H1 (cell line): ENCODE results near the gene LMNA. TPM values are rescaled to one million over a fixed set of nuclear protein-coding genes. Genes with fewer than 3 reads are reported as not detected.

Experiments
- CTCF ChIA-PET: fragments of 300-600 bp; sonication (Branson Sonifier 250); formaldehyde crosslinking; loops from one replicate; lab custom pipeline; 2021; ENCODE audit not compliant: partially characterized antibody; lab: Charles Lee
- POLR2A ChIA-PET: fragments of 300-600 bp; sonication (Branson Sonifier 250); formaldehyde crosslinking; loops from one replicate; lab custom pipeline; 2021; ENCODE audit warnings: inconsistent platforms; ENCODE audit not compliant: partially characterized antibody; lab: Charles Lee
- DNase-seq, 2 experiments: peaks; one replicate each; pipeline versions ENCODE4 v3.0.0 to v3.0.0-alpha.2; 2010 to 2022; ENCODE audit warnings: low spot score in 2 of 2, low read depth in 1 of 2, mixed read lengths in 1 of 2
- FAIRE-seq: peaks from 2 replicates; lab custom pipeline; 2011; peaks lifted over from hg19 to GRCh38; lab: Jason Lieb, UNC
- H2AFZ ChIP-seq: 2 replicates; pipeline ENCODE4 v1.8.1; 2012; ENCODE audit warnings: low read length, inconsistent platforms
- H2AK5ac ChIP-seq: 2 replicates; pipeline ENCODE4 v1.6.1; 2013; ENCODE audit warnings: low read depth, low read length
- H2BK120ac ChIP-seq: replicated peaks from 2 replicates; pipeline ENCODE3; 2013; ENCODE audit warnings: low read depth, low read length, inconsistent platforms
- H2BK12ac ChIP-seq: 2 replicates; pipeline ENCODE4 v1.6.1; 2013; ENCODE audit warnings: low read depth, low read length
- H2BK15ac ChIP-seq: 2 replicates; pipeline ENCODE4 v1.6.1; 2013; ENCODE audit warnings: low read length
- H2BK20ac ChIP-seq: 2 replicates; pipeline ENCODE4 v1.6.1; 2013; ENCODE audit warnings: low read length
- H2BK5ac ChIP-seq: 2 replicates; pipeline ENCODE4 v1.6.1; 2013; ENCODE audit warnings: low read depth, low read length
- H3K14ac ChIP-seq: 2 replicates; pipeline ENCODE4 v1.6.1; 2013; ENCODE audit warnings: inconsistent platforms; ENCODE audit not compliant: insufficient read length
- H3K18ac ChIP-seq: 2 replicates; pipeline ENCODE4 v1.6.1; 2013; ENCODE audit warnings: low read length; ENCODE audit errors: extremely low read depth
- H3K23ac ChIP-seq: 2 replicates; pipeline ENCODE4 v1.6.1; 2013; ENCODE audit warnings: inconsistent platforms; ENCODE audit not compliant: insufficient read length
- H3K23me2 ChIP-seq: 2 replicates; pipeline ENCODE4 v1.6.1; 2013; ENCODE audit warnings: low read depth, low read length
- H3K27ac ChIP-seq: 2 replicates; pipeline ENCODE4 v1.6.1; 2011; ENCODE audit warnings: low read depth, low read length, inconsistent platforms
- H3K27me3 ChIP-seq, 4 experiments: replicated peaks in 1 of 4; 1 replicate in 1 of 4; 2 replicates in 3 of 4; pipeline versions ENCODE4 v1.6.1 to v1.8.1; 2011 to 2013; ENCODE audit warnings: low read length in 3 of 4, mild to moderate bottlenecking in 3 of 4, inconsistent platforms in 2 of 4, mixed read lengths in 2 of 4, moderate library complexity in 1 of 4; ENCODE audit not compliant: control insufficient read depth in 3 of 4, insufficient read depth in 3 of 4; ENCODE audit errors: extremely low read depth in 1 of 4
- H3K36me3 ChIP-seq, 4 experiments: 2 replicates each; pipeline versions ENCODE4 v1.6.1 to v1.8.1; 2011 to 2013; ENCODE audit warnings: mild to moderate bottlenecking in 4 of 4, low read length in 3 of 4, moderate library complexity in 2 of 4, control low read depth in 1 of 4, inconsistent platforms in 1 of 4; ENCODE audit not compliant: insufficient read depth in 4 of 4, control insufficient read depth in 2 of 4
- H3K4ac ChIP-seq: replicated peaks from 2 replicates; pipeline ENCODE3; 2013; ENCODE audit warnings: low read length, low read depth, mixed read lengths, inconsistent platforms; ENCODE audit not compliant: insufficient read length
- H3K4me1 ChIP-seq, 4 experiments: replicated peaks in 1 of 4; 1 replicate in 1 of 4; 2 replicates in 3 of 4; pipeline versions ENCODE4 v1.6.1 to v1.8.1; 2011 to 2013; ENCODE audit warnings: low read length in 3 of 4, inconsistent platforms in 2 of 4, mixed read lengths in 1 of 4; ENCODE audit not compliant: insufficient read depth in 4 of 4, control insufficient read depth in 3 of 4
- H3K4me2 ChIP-seq, 2 experiments: 2 replicates each; pipeline versions ENCODE4 v1.6.1 to v1.8.1; 2011 to 2013; ENCODE audit warnings: low read depth in 2 of 2, low read length in 2 of 2, control low read depth in 1 of 2, inconsistent platforms in 1 of 2, mild to moderate bottlenecking in 1 of 2; ENCODE audit not compliant: insufficient read depth in 1 of 2
- H3K4me3 ChIP-seq, 4 experiments: fragments of 200-600, 300-600 bp in 1 of 4; sonication (generic), shearing (Covaris generic), sonication (Bioruptor Twin) in 1 of 4; 2 replicates each; pipeline versions ENCODE4 v1.5.1 to v1.8.1; 2011 to 2016; ENCODE audit warnings: low read length in 4 of 4, low read depth in 3 of 4, control low read depth in 2 of 4, inconsistent platforms in 2 of 4, mild to moderate bottlenecking in 2 of 4, mixed read lengths in 1 of 4, moderate library complexity in 1 of 4; ENCODE audit not compliant: insufficient read depth in 2 of 4; ENCODE audit errors: extremely low read depth in 1 of 4
- H3K56ac ChIP-seq: replicated peaks from 2 replicates; pipeline ENCODE3; 2013; ENCODE audit warnings: low read depth, mild to moderate bottlenecking, mixed read lengths, low read length, inconsistent platforms; ENCODE audit not compliant: insufficient read length
- H3K79me1 ChIP-seq: 2 replicates; pipeline ENCODE4 v1.6.1; 2013; ENCODE audit warnings: low read depth, low read length, control low read depth
- H3K79me2 ChIP-seq, 2 experiments: 2 replicates each; pipeline versions ENCODE4 v1.6.1 to v1.8.1; 2012 to 2013; ENCODE audit warnings: low read length in 2 of 2, mild to moderate bottlenecking in 2 of 2, inconsistent platforms in 1 of 2; ENCODE audit not compliant: insufficient read depth in 2 of 2, control insufficient read depth in 1 of 2
- H3K9ac ChIP-seq, 4 experiments: replicated peaks in 1 of 4; 1 replicate in 1 of 4; 2 replicates in 3 of 4; pipeline versions ENCODE4 v1.6.1 to v1.8.1; 2011 to 2013; ENCODE audit warnings: low read depth in 3 of 4, low read length in 3 of 4, control low read depth in 2 of 4, mild to moderate bottlenecking in 2 of 4, moderate library complexity in 2 of 4, inconsistent platforms in 1 of 4; ENCODE audit errors: extremely low read depth in 1 of 4
- H3K9me3 ChIP-seq, 2 experiments: 2 replicates each; pipeline versions ENCODE4 v1.6.1 to v1.8.1; 2012 to 2013; ENCODE audit warnings: mild to moderate bottlenecking in 2 of 2, moderate library complexity in 2 of 2, control low read depth in 1 of 2, inconsistent platforms in 1 of 2, low read depth in 1 of 2, low read length in 1 of 2, mixed read lengths in 1 of 2; ENCODE audit not compliant: insufficient read depth in 2 of 2
- H4K20me1 ChIP-seq, 2 experiments: replicated peaks in 1 of 2; 2 replicates each; pipeline versions ENCODE3 to v1.8.1; 2011 to 2013; ENCODE audit warnings: inconsistent platforms in 2 of 2, low read length in 2 of 2, mild to moderate bottlenecking in 1 of 2; ENCODE audit not compliant: insufficient read depth in 2 of 2, control insufficient read depth in 1 of 2
- H4K5ac ChIP-seq: 2 replicates; pipeline ENCODE4 v1.6.1; 2013; ENCODE audit warnings: low read length, low read depth, mixed read lengths, inconsistent platforms; ENCODE audit not compliant: insufficient read length
- H4K8ac ChIP-seq: 2 replicates; pipeline ENCODE4 v1.8.0; 2013; ENCODE audit warnings: mild to moderate bottlenecking, moderate library complexity, low read length, inconsistent platforms; ENCODE audit not compliant: insufficient read depth; ENCODE audit errors: extremely low read depth
- H4K91ac ChIP-seq: replicated peaks from 2 replicates; pipeline ENCODE3; 2013; ENCODE audit warnings: low read length, mixed read lengths, inconsistent platforms; ENCODE audit not compliant: insufficient read length
- CBX5 ChIP-seq: fragments of 300-800, 300-1000 bp; sonication (generic); IDR thresholded peaks from 2 replicates; pipeline ENCODE4 v1.7.1; 2016; ENCODE audit warnings: antibody characterized with exemption, low read length, low read depth
- MAFK ChIP-seq: IDR thresholded peaks from 2 replicates; pipeline ENCODE4 v1.6.1; 2012; ENCODE audit warnings: low read depth, mild to moderate bottlenecking, improper control_type of control experiment, low read length
- NRF1 ChIP-seq: IDR thresholded peaks from 2 replicates; pipeline ENCODE4 v1.6.1; 2011; ENCODE audit warnings: mild to moderate bottlenecking, low read depth, low read length, improper control_type of control experiment
- POLR2A ChIP-seq, 2 experiments: IDR thresholded peaks; 1 replicate in 1 of 2; 2 replicates in 1 of 2; pipeline ENCODE4 v1.6.1; 2011; ENCODE audit warnings: low read depth in 2 of 2, low read length in 2 of 2, mild to moderate bottlenecking in 2 of 2; ENCODE audit errors: control extremely low read depth in 1 of 2
- SIRT6 ChIP-seq: IDR thresholded peaks from one replicate; pipeline ENCODE4 v1.7.1; 2012; ENCODE audit warnings: low read length, inconsistent platforms
- WGBS, 2 experiments: shearing (Covaris generic) in 1 of 2; methylation state at CpG; one replicate each; pipeline versions ENCODE4 v1.1.6 to v1.1.7; 2013 to 2015; ENCODE audit warnings: low lambda C conversion rate in 2 of 2, mixed read lengths in 2 of 2, inconsistent platforms in 1 of 2, low coverage in 1 of 2, missing lambda C conversion rate in 1 of 2; ENCODE audit not compliant: insufficient replicate concordance in 2 of 2, insufficient coverage in 1 of 2, insufficient read length in 1 of 2; ENCODE audit errors: extremely low coverage in 1 of 2, missing lambda C conversion rate in 1 of 2; 5-methylcytosine and 5-hydroxymethylcytosine counted together
- polyA plus RNA-seq, 7 experiments: library from polyadenylated mRNA; depleted of rRNA in 3 of 7; stranded (reverse) in 5 of 7; unstranded in 2 of 7; fragments of >200 nt in 5 of 7; fragments of 200-250 nt in 2 of 7; gene quantifications; 1 replicate in 5 of 7; 2 replicates in 1 of 7; 4 replicates in 1 of 7; pipeline versions ENCODE4 v1.2.1 to v1.2.3, GENCODE V29; 2011 to 2013; ENCODE audit warnings: missing spikeins in 2 of 7, mixed read lengths in 2 of 7
- total RNA-seq: library from RNA; stranded (reverse); fragmentation: NEBNext Ultra II Directional; extraction: Animal tissue kit (Norgen Biotek cat#: 25700); gene quantifications from 2 replicates; pipeline ENCODE4 v1.2.1, GENCODE V29; 2021

The LMNA gene
- total and polyA plus RNA-seq, 2 of the 8 experiments (the other 6 are each of a cell fraction or from before 2014, with no cell fraction given) = 25.8 to 46.8 TPM

- Histone ChIP-seq H3K4me1 (peaks cover 3 to 14% (median 9%) of the 10 kb centered on the region in 4 experiments; a peak in 6 of 7 replicates), H2BK15ac (peak overlapping the region; percentile 72; the same call in 1 of the 2 replicates), H2AFZ (no peak overlapping the region), H3K4me2 (no peak overlapping the region), H3K9me3 (no peaks in the 10 kb centered on the region), H3K36me3 (peaks cover 0 to 9% (median 0%) of the 10 kb centered on the region in 4 experiments; a peak in 2 of 8 replicates), H3K23me2 (peaks cover 4% of the 10 kb centered on the region; the same call in 1 of the 2 replicates), H3K14ac (no peak overlapping the region), H2BK5ac (peak overlapping the region; percentile 5; the same call in 1 of the 2 replicates), H3K4ac (peak overlapping the region; percentile 48), H3K79me2 (no peaks in the 10 kb centered on the region), H2BK12ac (peak overlapping the region; percentile 60; the same call in 1 of the 2 replicates), H2AK5ac (no peak overlapping the region), H3K4me3 (no peak overlapping the region), H4K91ac (no peak overlapping the region), H3K18ac (peak overlapping the region; percentile 71; the same call in 1 of the 2 replicates), H4K20me1 (no peaks in the 10 kb centered on the region), H3K23ac (no peak overlapping the region), H4K8ac (no peak overlapping the region), H2BK120ac (no peak overlapping the region), H3K9ac (no peak overlapping the region), H3K27me3 (no peaks in the 10 kb centered on the region), H3K79me1 (no peaks in the 10 kb centered on the region), H4K5ac (no peak overlapping the region), H3K56ac (no peak overlapping the region), H2BK20ac (no peak overlapping the region), H3K27ac (no peak overlapping the region)
- ChIA-PET POLR2A (interaction anchor here (0.9 to 5.1 kb wide), 6 partner anchors 12 to 55 kb away, joined by 3 to 27 read pairs (median 4); partner anchors contain the start of gene PMF1), CTCF (interaction anchor here (0.8 to 7.5 kb wide), 7 partner anchors 12 to 62 kb away, joined by 3 to 65 read pairs (median 5); partner anchors contain the start of gene PMF1)
- DNase-seq (no peak), FAIRE-seq (no peak)
- 89% methylated on average over 5 of the region's 5 CpGs; no CpG with 5 or more reads in 1 of the 2 experiments for WGBS, 2 experiments
- TF ChIP-seq MAFK (no peak), CBX5 (no peak), NRF1 (no peak), POLR2A (IDR thresholded peaks at IDR 0.05; ENCODE audit: control extremely low read depth in 1 of 2, low read depth in 2 of 2, low read length in 2 of 2) (no peak), SIRT6 (no peak)
Observed at GRCh38 chr1:156162430-156163037, 48.0 kb downstream of the LMNA start.
